GM21825 (cell line): ENCODE results near the gene HSD11B1.

Experiments
- ATAC-seq: cut with Tn5 transposase; IDR thresholded peaks from one replicate; pipeline ENCODE4 v1.9.1; 2021; ENCODE audit warnings: mild to moderate bottlenecking, moderate library complexity; ENCODE audit not compliant: unreplicated experiment

Gene HSD11B1

GRCh38 chr1:209723756-209724693 lies 19.4 kb downstream of the HSD11B1 start:
- no peak for ATAC-seq

GRCh38 chr1:209727286-209727685 lies 22.6 kb downstream of the HSD11B1 start:
- no peak for ATAC-seq

- no peak for ATAC-seq
Measured at GRCh38 chr1:209727785-209728184, 23.1 kb downstream of the HSD11B1 start.

GRCh38 chr1:209728466-209728865 lies 23.8 kb downstream of the HSD11B1 start:
- no peak for ATAC-seq

GRCh38 chr1:209729436-209729835 lies 24.8 kb downstream of the HSD11B1 start:
- ATAC-seq: no peak

- ATAC-seq: no peak
Measured at GRCh38 chr1:209732725-209733124, 28.1 kb downstream of the HSD11B1 start.

- ATAC-seq: no peak
Measured at GRCh38 chr1:209733409-209734192, 29.0 kb downstream of the HSD11B1 start.

GRCh38 chr1:209736490-209737117 lies 32.0 kb downstream of the HSD11B1 start:
- ATAC-seq: no peak

GRCh38 chr1:209737118-209737505 lies 32.5 kb downstream of the HSD11B1 start:
- ATAC-seq: no peak

- no peak for ATAC-seq
Measured at GRCh38 chr1:209738270-209738669, 33.6 kb downstream of the HSD11B1 start.

- ATAC-seq: no peak
Measured at GRCh38 chr1:209741193-209741592, 36.5 kb downstream of the HSD11B1 start.

- ATAC-seq: no peak
Measured at GRCh38 chr1:209741889-209742288, 37.2 kb downstream of the HSD11B1 start.

GRCh38 chr1:209742409-209743144 lies 37.9 kb downstream of the HSD11B1 start:
- no peak for ATAC-seq

- no peak for ATAC-seq
Measured at GRCh38 chr1:209743145-209743482, 38.5 kb downstream of the HSD11B1 start.

GRCh38 chr1:209746451-209747165 lies 42.0 kb downstream of the HSD11B1 start:
- no peak for ATAC-seq

GRCh38 chr1:209747580-209748262 lies 43.1 kb downstream of the HSD11B1 start:
- peak; percentile 84 for ATAC-seq

- no peak for ATAC-seq
Measured at GRCh38 chr1:209748620-209749019, 44.0 kb downstream of the HSD11B1 start.

GRCh38 chr1:209749205-209749604 lies 44.6 kb downstream of the HSD11B1 start:
- no peak for ATAC-seq

- ATAC-seq: no peak
Measured at GRCh38 chr1:209749670-209750323, 45.2 kb downstream of the HSD11B1 start.
